Activated T-cell treated with anti-CD3 and anti-CD28 coated beads for 24 hours (primary cell): Measurements from ENCODE around the gene ULBP1.
"Not testable (repeated sequence)": the region's sequence is repeated elsewhere in the genome, so short reads cannot be mapped to it uniquely, and the experiment has no call there.

Experiments used
- DNase-seq: peaks from one replicate; pipeline ENCODE4 v3.0.0-alpha.2; 2020; ENCODE audit warnings: low read depth

ULBP1 gene

DNA sequence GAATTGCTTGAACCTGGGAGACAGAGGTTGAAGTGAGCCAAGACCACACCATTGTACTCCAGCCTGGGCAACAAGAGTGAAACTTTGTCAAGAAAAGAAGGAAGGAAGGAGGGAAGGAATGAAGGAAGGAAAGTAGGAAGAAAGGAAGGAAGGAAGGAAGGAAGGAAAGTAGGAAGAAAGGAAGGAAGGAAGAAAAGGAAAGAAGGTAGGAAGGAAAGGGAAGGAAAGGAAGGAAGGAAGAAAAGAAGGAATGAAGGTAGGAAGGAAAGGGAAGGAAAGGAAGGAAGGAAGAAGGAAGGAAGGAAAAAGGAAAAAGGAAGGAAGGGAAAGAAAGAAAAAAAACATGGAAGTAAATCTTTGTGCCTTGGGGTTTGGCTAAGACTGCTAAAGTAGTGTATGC, 11.7 kb downstream of the ULBP1 start:
- no peak for DNase-seq

DNA sequence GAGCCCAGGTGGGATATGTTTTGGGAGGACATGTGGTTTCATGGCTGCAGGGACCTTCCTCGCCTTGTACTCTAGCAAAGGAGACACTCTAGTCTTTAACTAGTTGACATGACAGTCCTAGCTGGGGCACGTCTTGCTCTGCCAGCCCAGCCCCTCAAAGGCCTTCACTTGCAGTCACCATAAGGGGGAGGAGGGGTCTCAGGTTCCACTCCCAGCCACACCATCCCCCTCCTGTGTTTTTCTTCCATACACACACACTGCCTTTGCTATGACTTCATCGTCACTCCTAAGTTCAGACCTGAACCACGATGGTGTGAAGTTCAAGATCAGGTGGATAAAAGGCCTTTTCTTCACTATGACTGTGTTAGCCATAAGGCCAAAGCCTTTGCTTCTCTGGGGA, 13.5 kb downstream of the ULBP1 start:
- no peak for DNase-seq

DNA sequence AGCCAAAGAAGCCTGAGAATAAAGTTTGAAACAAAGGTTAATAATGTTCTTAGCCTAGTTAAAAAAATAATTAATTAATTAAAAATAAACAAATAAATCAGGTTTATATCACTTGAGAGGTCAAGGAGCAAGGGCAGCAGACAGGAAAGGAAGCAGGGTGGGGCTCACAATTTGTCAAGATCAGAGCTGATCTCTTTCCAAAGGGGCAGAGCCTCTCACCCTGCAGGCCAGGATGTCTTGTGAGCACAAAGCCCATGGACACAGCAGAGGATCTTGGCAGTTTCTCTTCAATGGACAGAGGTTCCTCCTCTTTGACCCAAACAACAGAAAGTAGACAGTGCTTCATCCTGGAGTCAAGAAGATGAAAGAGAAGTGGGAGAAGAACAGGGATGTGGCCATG, 14.9 kb downstream of the ULBP1 start:
- DNase-seq, result no peak

DNA sequence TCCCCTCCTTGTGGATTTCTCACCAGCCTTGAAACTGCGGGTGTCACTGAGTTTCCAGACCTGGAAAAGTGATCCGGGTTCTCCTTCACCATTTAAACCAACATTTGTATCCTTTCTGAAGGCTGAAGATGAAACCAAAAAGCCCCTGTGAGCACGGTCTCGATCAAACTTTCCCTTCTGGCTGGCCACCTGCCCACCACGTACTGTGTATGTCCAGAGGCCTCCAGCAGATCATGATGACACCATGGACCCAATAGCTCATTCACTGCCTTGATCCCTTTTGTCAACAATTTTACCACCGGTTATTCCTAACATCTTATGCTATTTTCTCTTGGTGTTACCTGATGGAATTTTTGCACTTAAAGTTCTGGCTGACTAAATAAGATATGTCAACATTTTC, 15.6 kb downstream of the ULBP1 start:
- DNase-seq, result no peak

DNA sequence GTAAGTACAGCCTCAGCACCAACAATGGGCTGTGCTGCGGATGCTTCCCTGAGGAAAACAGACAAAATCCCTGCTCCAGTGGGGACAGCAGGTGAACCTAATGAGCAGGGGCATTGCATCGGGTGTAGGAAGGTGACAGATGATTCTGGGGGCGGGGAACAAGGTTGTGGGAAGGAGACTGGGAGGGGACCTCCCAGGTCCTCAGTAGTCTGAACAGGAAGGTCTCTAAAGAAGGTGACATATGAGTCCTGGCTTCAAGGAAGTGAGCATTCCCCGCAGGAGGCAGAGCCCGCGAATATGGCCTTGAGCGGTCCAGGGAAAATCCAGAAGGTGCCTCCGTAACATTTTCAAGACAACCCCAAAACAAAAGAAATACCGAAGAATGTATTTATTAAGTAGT, 19.4 kb downstream of the ULBP1 start:
- no peak for DNase-seq

DNA sequence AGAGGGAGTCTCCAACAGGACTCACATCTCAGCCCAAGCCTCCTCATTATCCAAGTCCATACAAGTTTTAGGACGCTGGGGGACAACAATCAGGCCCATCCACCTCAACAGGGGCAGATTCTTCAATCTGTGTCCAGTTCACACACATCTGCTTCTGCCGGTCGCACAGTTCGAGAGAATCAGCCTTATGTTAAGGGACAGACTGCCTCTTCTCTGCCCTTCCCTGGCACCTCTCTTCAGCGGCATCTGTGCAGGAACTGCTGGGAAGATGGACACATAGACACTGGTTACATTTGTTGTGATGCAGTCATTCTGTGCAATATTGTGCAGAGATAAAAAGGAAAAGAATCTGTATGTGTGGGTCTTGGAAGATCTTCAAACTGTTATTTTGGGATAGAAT, 21.0 kb downstream of the ULBP1 start:
- no peak for DNase-seq

DNA sequence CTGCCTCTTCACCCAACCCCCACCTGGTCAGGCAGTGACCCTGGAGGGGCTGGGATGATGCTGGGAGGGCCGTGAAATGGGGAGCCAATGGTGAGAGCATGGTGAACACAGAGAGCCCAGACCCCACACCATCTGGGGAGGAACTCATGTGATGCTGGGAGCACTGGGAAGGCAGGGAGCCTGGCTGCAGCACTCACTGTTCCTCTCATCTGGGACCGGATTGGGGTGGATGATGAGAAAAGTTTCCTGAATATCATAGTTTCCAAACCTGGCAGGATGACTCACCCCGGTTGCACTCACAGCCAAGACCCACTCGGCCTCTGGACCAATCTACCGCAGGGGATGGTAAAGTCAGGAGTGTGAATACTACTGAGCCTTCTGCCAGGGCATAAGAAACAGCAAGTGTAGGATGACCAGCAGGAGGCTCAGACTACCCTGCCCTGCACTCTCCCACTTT, 21.8 kb downstream of the ULBP1 start:
- DNase-seq, result no peak

DNA sequence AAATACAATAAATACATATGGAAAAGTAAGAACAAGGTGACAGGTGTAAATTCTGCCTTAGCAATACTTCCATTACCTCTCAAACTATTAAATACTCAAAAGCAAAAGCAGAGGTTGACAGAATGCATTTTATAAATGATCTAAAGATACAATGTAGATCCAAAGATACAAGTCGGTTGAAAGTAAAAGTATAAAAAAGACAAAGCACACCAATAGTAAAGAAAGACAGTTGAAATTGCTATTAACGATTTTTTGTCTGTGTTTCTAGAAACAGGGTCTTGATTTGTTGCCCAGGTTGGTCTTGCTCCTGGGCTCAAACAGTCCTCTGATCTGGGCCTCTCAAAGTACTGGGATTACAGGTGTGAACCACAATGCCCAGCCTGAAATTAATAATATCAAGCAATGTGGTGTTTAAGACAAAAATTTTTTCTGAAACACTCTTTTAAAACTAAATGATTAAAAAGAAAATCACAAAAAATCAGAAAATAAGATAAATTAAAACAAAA, 23.9 kb downstream of the ULBP1 start:
- DNase-seq, result no peak

DNA sequence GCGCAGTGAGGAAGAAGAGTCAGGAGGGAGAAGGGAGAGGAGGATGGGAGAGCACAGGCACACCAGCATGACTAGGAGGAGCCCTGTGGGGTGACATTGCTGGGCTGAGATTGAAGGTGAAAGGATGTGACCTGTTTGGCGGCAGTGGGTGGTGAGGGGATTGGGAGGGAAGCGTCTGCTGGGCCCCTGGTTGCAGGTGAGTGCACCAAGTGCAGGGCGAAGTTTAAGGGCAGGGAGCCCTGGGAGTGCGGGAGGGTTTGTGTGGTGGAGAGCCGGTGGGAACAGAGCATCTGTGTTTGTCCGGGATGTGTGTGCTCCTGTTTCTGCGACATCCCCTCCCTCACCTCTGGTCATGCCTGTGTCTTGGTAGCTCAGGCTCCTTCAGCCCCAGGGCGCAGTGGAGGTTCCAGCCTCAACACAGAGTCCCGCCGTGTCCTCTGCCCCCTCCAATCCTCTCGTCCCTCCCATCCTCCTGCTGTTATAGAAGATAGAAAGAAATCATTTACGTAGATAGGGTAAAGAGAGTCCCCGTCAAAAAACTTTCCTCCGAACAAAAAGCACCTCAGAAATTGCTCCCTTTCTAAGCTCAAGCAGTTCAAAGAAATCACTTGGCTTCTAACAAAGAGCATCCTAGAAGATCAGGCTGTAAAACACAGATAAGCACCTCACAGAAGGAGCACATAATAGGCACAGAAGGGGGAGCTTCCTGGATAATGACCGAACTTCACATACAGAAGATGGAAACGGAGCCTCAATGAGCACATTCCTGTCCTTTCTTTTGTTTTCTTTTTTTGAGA, 25.0 kb downstream of the ULBP1 start:
- no peak for DNase-seq

DNA sequence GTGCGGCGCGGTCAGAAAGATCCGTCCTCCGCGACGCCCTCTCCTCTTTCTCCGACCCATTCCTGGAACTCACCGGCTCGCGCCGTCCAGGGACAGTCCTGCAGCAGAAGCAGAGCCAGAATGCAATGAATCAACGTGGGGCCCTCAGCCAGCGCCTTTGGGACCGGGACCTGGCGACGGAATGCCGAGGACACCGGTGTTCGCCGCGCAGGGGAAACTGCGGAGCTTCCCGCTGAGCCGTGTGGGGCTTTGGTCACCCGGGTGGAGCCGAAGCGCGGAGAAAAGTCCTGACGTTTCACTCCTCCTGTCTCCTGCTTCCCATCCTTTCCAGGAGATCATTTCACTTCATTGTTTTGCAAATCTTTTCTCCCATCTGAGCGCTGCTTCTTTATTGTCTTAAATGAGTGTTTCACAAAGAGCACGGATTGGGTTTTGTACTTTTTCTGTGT, 26.5 kb downstream of the ULBP1 start:
- DNase-seq, result no peak

DNA sequence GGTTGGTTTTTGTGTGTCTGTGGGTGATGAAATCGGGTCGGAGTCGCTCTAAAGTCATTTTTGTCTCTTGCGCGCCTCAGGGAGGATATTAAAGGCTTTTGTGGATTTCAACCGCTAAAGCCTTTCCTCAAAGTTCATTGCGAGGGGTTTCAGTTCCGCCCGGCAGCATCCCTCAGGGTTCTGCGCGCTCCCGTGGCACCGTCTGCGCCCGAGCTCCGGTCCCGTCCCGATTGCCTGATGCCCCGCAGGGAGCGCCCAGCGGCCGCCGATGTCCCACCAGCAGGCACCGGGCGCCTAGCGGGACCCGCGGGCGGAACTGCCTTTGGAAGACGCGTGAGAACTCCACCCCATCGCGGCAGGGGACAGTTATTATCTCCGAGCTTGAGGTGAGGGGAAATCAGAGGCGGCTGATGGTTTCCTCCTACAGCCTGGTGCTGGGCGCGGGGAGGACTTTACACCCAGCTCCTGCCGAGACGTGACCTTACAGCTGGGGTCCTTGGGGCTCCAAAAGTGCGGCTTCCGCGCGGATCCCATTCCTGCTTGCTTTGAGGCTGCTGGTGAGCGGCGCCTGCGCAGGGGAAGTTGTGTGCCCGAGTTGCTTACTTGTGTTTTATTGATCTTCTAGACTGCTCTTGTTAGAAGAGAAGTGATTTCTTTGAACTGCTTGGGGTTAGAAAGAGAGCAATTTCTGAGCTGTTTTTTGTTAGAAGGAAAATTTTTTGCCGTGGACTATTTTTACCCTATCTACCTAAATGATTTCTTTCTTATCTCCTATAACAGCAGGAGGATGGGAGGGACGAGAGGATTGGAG, 27.1 kb downstream of the ULBP1 start:
- no peak for DNase-seq

DNA sequence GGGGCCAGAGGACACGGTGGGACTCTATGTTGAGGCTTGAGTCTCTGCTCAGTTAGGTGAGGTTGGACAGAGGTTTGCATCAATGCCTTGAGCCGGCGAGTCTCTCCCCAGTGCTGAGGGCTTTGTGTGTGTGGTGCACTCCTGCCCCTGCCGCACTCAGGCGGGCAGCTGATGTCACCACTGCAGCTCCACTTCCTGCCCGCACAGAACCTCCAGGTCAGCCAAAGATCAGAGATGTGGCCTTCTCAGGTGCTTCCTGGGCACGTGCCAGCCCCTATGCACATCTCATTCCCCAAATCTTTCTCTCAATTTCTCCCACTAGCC, 27.7 kb downstream of the ULBP1 start:
- DNase-seq, result not testable (repeated sequence)

DNA sequence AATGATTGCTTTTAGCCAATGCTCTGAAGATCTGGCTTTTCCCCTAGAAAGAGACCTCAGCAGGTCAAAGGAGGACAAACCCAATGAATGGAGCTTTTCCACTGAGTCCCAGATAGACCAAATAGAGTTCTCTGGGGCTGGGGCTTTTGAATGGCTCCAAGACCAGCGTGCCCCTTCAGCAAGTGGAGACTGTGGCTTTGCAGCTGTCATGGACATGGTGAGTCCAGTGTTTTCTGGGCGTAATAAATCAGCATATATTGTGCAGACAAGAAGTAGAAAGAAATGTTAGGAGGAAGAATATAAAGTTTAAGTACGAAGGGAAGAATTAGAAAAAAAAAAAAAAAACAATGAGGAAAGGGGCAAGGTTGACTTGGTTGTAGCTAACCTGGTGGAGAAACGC, 28.1 kb downstream of the ULBP1 start:
- no peak for DNase-seq

DNA sequence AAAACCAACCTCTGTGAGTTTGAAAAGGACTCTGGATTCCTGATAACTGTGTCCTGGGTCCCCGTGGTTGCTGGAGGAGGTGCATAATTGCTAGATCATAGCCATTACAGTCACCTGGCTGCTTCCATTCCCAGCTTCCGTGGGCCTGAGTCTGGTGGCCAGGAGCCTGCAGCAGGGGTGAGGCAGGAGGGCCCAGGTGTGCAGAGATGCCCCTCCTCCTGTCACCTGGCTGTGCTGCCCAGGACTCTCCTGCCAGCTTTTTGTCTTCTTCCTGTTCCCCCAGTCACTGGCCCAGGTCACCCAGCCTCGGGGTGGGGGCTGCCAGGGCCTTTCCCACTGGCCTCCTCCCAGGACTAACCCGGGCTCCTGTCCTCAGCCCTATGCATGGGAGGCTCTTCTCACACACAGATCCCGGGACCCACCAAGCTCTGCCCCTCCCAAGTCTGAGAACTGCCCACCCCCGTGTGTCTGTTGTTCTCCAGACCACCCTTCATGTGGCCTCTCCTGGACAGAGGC, 31.6 kb downstream of the ULBP1 start:
- DNase-seq, result no peak

DNA sequence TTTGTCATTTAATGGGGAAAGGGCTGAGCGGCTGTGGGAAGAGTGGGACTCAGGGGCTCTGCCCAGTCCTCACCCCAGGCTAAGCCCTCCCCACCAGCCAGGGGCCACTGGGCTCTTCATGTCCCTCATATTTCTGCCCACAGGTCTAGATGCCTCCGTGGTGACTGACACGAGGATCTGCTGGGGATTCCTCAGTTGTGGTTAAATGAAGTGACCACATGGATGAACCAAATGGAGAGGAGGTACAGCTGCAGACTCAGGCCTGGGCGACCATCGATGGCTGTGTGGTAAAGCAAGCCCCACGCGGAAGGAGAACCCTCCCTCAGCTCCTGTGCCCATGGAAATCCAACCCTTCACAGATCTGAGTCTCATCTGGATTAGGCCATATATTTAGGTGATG, 32.2 kb downstream of the ULBP1 start:
- no peak for DNase-seq

DNA sequence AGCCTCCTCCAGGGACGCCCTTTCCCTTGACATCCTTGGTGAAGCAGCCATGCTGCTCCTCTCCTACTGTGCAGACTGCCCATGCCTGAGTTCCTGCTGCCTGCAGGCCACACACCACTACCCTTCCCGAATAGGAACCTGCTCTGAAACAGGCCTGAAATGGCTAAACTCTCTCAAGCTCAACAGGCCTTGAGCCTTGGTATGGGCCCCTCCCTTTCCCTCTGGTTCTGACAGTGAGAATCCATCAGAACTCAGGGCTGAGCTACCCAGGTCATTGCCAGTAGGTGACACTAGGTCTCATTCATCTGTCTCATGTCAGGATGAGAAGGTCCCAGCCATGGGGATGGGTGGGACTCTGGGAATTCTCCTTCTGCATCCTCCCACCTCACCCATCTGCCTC, 35.9 kb downstream of the ULBP1 start:
- DNase-seq, result no peak

DNA sequence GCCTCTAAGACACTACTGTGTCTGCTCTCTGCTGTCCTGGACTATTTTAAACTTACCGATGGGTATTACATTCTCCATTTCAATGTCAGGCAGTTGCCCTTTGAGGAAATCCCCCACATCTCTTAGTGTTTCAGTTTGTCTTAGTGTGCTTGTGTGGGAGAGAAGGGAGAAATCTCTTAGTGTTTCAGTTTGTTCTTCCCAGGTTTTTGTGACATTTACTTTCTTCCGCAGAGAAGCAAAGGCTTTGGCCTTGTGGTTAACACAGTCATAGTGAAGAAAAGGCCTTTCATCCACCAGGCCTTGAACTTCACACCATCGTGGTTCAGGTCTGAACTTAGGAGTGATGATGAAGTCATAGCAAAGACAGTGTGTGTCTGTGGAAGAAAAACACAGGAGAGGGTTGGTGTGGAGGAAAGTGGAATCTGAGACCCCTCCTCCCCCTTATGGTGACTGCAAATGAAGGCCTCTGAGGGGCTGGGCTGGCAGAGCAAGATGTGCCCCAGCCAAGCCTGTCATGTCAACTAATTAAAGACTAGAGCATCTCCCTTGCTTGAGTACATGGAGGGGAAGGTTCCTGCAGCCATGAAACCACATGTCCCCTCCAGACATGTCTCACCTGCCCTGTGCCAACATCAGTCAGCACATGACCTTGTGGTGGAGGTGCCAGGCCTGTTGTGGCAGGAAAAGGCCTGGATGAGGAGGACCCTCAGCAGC, 37.7 kb downstream of the ULBP1 start:
- DNase-seq, result no peak

DNA sequence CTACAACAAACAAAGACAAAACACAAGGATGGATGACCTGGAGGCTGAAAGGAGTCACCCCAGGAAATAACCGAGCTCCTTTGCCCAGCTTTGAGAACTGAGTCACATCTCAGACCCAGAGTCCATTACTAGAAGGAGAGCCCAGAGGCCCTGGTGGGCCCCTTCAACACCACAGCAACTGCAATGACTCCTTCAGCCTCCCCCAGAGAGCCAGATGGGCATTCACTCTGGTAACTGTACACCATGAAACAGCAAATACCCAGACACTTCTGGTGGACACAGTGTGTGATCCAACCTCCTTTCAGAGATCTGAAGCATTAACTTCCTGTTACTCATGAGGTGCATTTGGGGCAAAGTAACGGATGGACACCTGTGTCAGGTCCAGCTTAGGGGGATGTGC, 39.0 kb downstream of the ULBP1 start:
- DNase-seq, result no peak

DNA sequence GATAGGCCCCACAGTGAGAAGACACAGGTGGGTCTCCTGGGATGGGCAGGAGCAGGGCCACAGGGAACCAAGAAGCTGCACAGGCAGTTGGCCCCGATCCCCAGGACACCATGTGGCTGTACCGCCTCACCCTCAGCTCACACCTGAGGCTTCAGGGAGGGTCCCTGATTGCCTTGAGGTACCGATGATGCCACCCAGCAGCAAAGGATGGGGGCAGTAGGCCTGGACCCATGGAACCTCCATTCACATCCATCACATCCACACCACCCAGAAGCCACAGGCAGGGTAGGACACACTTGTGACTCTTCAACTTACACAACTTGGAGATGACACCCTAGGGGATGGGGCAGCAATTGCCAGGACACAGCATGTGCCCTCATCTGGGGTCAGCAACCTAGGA, 39.9 kb downstream of the ULBP1 start:
- DNase-seq, result not testable (repeated sequence)

DNA sequence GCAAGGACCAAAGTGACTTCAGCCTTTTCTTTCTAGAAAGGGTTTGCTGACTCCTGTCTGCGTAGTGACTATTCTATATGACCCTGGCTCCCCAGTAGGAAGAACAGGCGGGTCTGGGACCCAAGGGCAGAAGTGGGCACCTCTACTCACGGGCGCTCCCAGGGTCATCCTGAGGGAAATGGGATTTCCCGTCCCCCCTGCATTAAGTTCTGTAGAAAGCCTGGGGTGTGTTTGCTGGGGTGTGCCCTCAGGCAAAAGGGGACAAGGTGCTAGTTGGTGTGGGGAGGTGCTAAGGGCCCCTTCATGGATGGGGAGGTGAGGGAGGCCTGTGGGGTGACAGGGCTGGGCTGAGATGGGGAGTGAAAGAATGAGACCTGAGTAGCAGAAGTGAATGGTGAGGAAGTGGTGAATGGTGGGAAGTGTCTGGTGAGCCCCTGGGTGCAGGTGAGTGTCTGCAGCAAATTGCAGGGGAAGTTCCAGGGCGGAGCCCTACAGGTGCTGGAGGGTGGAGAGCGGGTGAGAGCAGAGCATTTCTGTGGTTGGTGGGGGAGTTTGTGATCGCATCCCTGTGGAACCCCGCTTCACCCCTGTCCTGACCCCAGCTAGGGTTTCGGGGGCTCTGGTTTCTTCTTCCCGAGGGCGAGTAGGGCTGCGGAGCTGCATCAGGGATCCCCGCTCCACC, 40.5 kb downstream of the ULBP1 start:
- no peak for DNase-seq

DNA sequence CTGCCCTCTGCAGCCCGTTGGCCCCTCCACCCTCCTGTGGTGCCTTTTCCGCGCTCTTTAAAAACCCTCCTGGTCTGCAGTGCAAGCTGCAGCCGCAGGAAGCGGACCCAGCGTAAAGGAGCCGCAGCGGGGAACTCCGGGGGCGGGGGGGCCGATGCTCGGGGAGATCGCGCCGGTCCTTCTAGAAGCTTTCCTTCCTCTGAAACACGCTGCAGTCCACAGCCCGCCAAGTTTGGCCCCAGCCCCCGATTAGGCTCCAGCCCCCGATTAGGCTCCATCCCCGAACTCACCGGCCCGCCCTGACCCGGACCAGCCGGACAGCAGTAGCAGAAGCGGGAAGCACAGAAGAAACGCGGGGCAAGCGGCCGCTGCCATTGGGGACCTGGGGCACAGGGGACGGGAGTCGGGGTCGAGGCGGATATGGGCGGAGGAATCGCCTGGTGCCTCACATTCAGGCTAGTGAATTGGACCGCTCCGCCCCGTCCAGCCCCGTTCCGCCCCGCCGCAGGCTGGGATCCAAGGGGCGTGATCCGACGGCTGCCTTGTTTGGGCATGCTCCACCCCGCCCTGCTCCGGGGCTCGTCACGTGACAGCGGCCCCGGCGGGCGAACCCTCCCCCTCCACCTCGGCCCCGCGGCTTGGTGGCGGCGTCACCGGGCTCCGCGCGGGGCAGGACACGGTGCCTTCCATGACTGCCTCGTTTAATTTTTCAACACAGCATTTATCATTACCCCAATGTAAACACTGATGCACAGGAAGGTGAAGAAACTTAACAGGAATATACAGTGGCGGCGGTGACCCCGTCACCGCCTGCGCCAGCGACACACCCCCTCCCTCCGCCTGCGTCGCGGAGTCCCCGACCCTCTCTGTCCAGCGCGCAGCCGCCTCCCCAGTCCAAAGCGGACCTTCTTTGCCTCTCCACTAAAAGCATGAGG, 41.3 kb downstream of the ULBP1 start:
- peak; percentile 85 for DNase-seq
